Suprapubic skin (tissue), 4 donors: ENCODE measurements around the gene PRLR. TPM values are rescaled to one million over a fixed set of nuclear protein-coding genes. Genes with fewer than 3 reads are reported as not detected.

ENCODE experiments used
- DNase-seq, 2 donors: peaks; one replicate each; pipeline ENCODE4 v3.0.0-alpha.2; 2019; ENCODE audit warnings: low spot score in 2 of 2
- H3K27ac ChIP-seq: fragments of 200-600 bp; sonication (generic); one replicate; pipeline ENCODE4 v1.5.1; 2019
- H3K27me3 ChIP-seq: fragments of 200-600 bp; sonication (generic); one replicate; pipeline ENCODE4 v1.5.1; 2019
- H3K36me3 ChIP-seq: fragments of 200-600 bp; sonication (generic); one replicate; pipeline ENCODE4 v1.5.1; 2019
- H3K4me1 ChIP-seq: fragments of 200-600 bp; sonication (generic); one replicate; pipeline ENCODE4 v1.5.1; 2019
- H3K4me3 ChIP-seq: fragments of 200-600 bp; sonication (generic); one replicate; pipeline ENCODE4 v1.5.1; 2019; ENCODE audit warnings: mild to moderate bottlenecking
- H3K9me3 ChIP-seq: fragments of 200-600 bp; sonication (generic); one replicate; pipeline ENCODE4 v1.5.1; 2019
- CTCF ChIP-seq, 2 donors: fragments of 200-600 bp in 1 of 2; fragments of 450-650 bp in 1 of 2; sonication (generic) in 1 of 2; IDR thresholded peaks; one replicate each; pipeline ENCODE4 v1.5.1; 2016 to 2019; ENCODE audit warnings: antibody characterized with exemption in 2 of 2, mild to moderate bottlenecking in 1 of 2, moderate library complexity in 1 of 2
- EP300 ChIP-seq: sonication (generic); formaldehyde crosslinking; IDR thresholded peaks from one replicate; pipeline ENCODE4 v1.6.1; 2017; ENCODE audit warnings: antibody characterized with exemption
- POLR2A ChIP-seq, 2 donors: fragments of 450-650 bp; IDR thresholded peaks; one replicate each; pipeline ENCODE4 v1.6.1; 2017; ENCODE audit warnings: antibody characterized with exemption in 2 of 2, mild to moderate bottlenecking in 2 of 2, moderate library complexity in 2 of 2
- POLR2AphosphoS5 ChIP-seq, 3 donors: sonication (generic); formaldehyde crosslinking; IDR thresholded peaks; one replicate each; pipeline ENCODE4 v1.6.1; 2017; ENCODE audit warnings: antibody characterized with exemption in 3 of 3
- WGBS: methylation state at CpG from one replicate; pipeline ENCODE4 v1.1.5; 2018; 5-methylcytosine and 5-hydroxymethylcytosine counted together
- total RNA-seq, 4 donors: library from RNA; depleted of rRNA; stranded (reverse); fragments of >200 nt; gene quantifications; one replicate each; pipeline ENCODE4 v1.1.0, GENCODE V29; 2016

Gene PRLR
- total RNA-seq, 4 donors from 2014 or later: 8.0 to 18.7 (median 17.6) TPM

GRCh38 chr5:35203403-35203802 is 26.9 kb downstream of the PRLR start:
- Histone ChIP-seq H3K4me3 (no peak overlapping the region), H3K9me3 (no peaks in the 10 kb centered on the region), H3K27me3 (no peaks in the 10 kb centered on the region), H3K27ac (no peak overlapping the region), H3K36me3 (no peaks in the 10 kb centered on the region), H3K4me1 (peaks cover 21% of the 10 kb centered on the region)
- TF ChIP-seq POLR2AphosphoS5 (IDR thresholded peaks at IDR 0.05): no peak
- WGBS: 92% methylated on average over 1 of the region's 1 CpG
- DNase-seq: no peak

- WGBS: 58% methylated on average over 5 of the region's 5 CpGs
- no peak for DNase-seq
- H3K27me3 ChIP-seq: no peaks in the 10 kb centered on the region
- H3K4me1 ChIP-seq: peaks cover 30% of the 10 kb centered on the region
- no peaks in the 10 kb centered on the region for H3K36me3 ChIP-seq
- TF ChIP-seq POLR2AphosphoS5 (IDR thresholded peaks at IDR 0.05) (no peak), CTCF (IDR thresholded peaks at IDR 0.05) (peak in 1 of 2 donors; percentile 33)
- no peak overlapping the region for H3K27ac ChIP-seq
- H3K4me3 ChIP-seq: no peak overlapping the region
- no peaks in the 10 kb centered on the region for H3K9me3 ChIP-seq
Measured at GRCh38 chr5:35202319-35203111, 27.8 kb downstream of the PRLR start.

- DNase-seq: no peak
- Histone ChIP-seq H3K27me3 (no peaks in the 10 kb centered on the region), H3K4me3 (no peak overlapping the region), H3K36me3 (no peaks in the 10 kb centered on the region), H3K9me3 (no peaks in the 10 kb centered on the region), H3K4me1 (peaks cover 32% of the 10 kb centered on the region), H3K27ac (no peak overlapping the region)
- WGBS: 65% methylated on average over 2 of the region's 2 CpGs
- TF ChIP-seq POLR2A (IDR thresholded peaks at IDR 0.05): no peak
- TF ChIP-seq EP300: no peak
Measured at GRCh38 chr5:35201291-35201690, 29.0 kb downstream of the PRLR start.

- H3K4me1 ChIP-seq: peaks cover 32% of the 10 kb centered on the region
- WGBS: 88% methylated on average over 3 of the region's 3 CpGs
- DNase-seq: no peak
- TF ChIP-seq EP300 (no peak), CTCF (IDR thresholded peaks at IDR 0.05) (no peak), POLR2AphosphoS5 (IDR thresholded peaks at IDR 0.05) (no peak), POLR2A (IDR thresholded peaks at IDR 0.05) (no peak)
- H3K4me3 ChIP-seq: no peak overlapping the region
- H3K27me3 ChIP-seq: no peaks in the 10 kb centered on the region
- no peak overlapping the region for H3K27ac ChIP-seq
- H3K9me3 ChIP-seq: no peaks in the 10 kb centered on the region
- no peaks in the 10 kb centered on the region for H3K36me3 ChIP-seq
Measured at GRCh38 chr5:35199886-35200285, 30.4 kb downstream of the PRLR start.

GRCh38 chr5:35198686-35199085 is 31.6 kb downstream of the PRLR start:
- no peak for TF ChIP-seq POLR2AphosphoS5 (IDR thresholded peaks at IDR 0.05)
- TF ChIP-seq POLR2A (IDR thresholded peaks at IDR 0.05): no peak
- TF ChIP-seq CTCF (IDR thresholded peaks at IDR 0.05): no peak
- TF ChIP-seq EP300: no peak
- no peak for DNase-seq
- WGBS: 57% methylated on average over 4 of the region's 4 CpGs

GRCh38 chr5:35198075-35198474 is 32.2 kb downstream of the PRLR start:
- no peak for TF ChIP-seq CTCF (IDR thresholded peaks at IDR 0.05)
- no peak for TF ChIP-seq EP300
- peak in 1 of 3 donors; percentile 21 for TF ChIP-seq POLR2AphosphoS5 (IDR thresholded peaks at IDR 0.05)
- TF ChIP-seq POLR2A (IDR thresholded peaks at IDR 0.05): no peak
- H3K4me1 ChIP-seq: peaks cover 32% of the 10 kb centered on the region
- DNase-seq: peak in 1 of 2 donors; percentile 73
- WGBS: 17% methylated on average over 5 of the region's 5 CpGs
- H3K4me3 ChIP-seq: no peak overlapping the region
- no peaks in the 10 kb centered on the region for H3K27me3 ChIP-seq
- no peaks in the 10 kb centered on the region for H3K36me3 ChIP-seq
- H3K27ac ChIP-seq: no peak overlapping the region
- H3K9me3 ChIP-seq: no peaks in the 10 kb centered on the region

More at GRCh38 chr5:35198686-35199085, 31.6 kb downstream of the PRLR start:
- no peaks in the 10 kb centered on the region for H3K27me3 ChIP-seq
- H3K36me3 ChIP-seq: no peaks in the 10 kb centered on the region
- peak overlapping the region; percentile 30 for H3K27ac ChIP-seq
- H3K4me1 ChIP-seq: peaks cover 32% of the 10 kb centered on the region
- H3K4me3 ChIP-seq: no peak overlapping the region
- no peaks in the 10 kb centered on the region for H3K9me3 ChIP-seq
